HG03045 (cell line): ENCODE measurements around the gene DLK1.

ENCODE experiments used
- ATAC-seq: cut with Tn5 transposase; IDR thresholded peaks from one replicate; pipeline ENCODE4 v1.9.1; 2021; ENCODE audit warnings: mild to moderate bottlenecking, moderate library complexity; ENCODE audit not compliant: unreplicated experiment

DLK1 gene

DNA sequence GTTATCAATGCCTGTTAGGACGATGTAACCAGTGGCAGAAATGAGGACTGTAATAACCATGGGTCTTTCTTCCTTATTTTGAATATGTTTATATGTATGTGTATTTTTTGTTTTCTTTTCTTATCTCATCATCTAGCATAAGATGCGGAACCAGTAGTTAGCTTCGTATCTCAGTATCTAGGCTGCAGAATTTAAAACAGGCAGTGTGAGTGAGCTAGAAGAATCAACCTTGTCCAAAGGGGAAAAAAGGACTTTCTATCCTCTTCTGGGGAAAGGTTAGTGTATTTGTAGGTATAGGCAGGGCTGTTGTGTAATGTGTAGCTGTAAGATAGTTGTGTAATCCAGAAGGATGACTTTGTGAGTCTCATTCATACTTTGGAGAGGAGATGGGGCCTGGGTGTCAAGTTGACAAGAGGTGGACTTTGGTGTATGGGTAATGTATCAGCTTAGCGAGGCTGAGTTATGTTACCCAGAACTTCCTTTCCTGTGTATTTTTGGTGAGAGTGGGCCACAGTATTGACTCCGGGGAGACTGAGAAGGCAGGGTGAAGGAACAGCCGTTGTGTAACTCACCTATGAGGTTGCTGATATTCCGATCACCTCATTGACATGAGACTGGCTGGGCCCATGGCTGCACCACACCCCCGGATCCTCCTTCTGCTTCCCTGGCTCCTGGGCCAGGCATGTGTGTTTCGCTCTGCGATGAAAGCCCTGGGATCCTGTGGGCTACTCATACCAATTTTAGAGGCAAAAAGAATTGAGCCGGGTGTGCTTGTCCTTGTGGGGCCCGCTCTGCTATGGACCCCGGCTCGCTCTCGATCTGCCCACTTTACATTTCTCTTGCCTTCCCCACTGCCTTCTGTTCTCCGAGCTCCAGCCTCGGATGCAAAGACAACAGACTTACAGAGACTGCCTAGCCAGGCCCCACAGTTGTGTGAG, 24.3 kb downstream of the DLK1 start:
- no peak for ATAC-seq

DNA sequence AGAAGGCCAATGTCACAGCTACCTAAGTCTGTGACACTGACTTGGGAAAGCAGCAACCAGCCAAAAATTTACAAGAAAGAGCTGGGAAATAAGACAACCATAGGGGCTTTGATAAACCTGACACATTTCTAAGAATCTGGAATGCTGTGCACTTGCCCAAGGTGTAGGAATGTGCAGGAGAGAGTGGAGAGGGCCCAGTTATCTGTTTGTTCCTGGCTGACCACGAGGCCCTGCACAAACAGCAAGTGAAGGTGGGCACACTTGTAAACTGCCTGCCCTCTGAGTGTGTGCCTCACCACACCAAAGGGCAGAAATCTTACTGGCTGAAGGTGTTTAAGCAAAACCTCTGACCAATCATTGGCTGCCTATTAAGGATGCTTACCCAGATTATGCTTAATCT, 27.3 kb downstream of the DLK1 start:
- no peak for ATAC-seq

DNA sequence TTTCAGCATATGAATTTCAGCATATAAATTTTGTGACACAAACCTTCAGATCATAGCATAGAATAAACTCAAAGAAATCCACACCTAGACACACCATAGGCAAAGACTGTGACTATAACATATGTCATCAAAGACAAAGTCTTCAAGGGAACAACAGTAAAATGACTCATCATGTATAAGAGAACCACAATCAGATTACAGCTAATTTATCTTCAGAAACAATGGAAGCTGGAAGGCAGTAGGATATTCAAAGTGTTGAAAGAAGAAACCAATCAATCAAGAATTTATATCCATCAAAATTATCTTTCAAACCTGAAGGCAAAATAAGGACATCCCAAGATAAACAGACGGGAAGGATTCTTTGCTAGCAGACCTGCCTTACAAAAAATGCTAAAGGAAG, 29.0 kb downstream of the DLK1 start:
- ATAC-seq, result no peak

DNA sequence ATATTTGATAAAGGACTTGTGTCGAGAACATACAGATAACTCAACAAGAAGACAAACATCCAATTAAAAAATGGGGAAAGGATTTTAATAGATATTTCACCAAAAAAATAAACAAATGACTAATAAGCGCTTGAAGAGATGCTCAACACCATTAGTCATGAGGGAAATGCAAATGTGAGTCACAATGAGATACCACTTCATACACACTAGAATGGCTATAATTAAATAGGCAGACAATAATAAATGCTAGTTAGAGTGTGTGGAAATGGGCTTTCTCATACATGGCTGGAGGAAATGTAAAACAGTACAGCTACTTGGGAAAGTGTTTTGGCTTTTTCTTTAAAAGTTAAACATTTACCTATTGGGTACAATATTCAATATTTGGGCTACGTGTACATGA, 34.8 kb downstream of the DLK1 start:
- ATAC-seq, result no peak

DNA sequence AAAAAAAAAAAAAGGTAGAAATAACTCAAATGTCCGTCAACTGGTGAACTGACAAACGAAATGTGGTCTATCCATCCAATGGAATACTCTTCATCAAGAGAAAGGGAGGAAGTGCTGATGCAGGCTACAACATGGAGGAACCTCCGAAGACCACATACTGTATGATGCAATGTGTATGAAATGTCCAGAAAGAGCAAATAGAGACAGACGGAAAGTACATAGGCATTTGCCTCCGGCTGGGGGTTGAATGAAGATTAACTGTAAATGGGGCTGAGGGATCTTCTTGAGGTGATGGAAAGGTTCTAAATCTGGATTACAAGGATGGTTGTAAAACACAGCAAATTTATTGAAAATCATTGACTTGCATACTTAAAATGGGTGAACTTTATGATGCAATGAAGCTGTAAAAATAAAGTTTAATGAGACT, 35.4 kb downstream of the DLK1 start:
- ATAC-seq, result no peak

DNA sequence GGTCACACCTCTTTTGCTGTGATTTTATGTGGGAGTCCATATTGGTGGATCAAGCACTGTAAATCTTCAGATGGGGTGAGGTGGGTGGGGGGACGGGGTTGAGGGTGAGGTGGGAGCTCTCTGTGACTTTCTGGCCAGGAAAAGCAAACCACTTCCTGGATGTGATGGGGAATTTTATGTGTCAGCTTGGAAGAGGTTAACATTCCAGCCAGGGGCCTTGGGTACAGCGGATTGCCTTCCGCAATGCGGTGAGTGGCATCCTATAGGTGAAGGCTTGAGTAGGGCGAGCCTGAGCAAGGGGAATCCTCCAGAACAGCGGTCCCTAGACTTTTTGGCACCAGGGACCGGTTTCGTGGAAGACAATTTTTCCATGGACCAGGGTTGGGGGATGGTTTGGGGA, 36.2 kb downstream of the DLK1 start:
- ATAC-seq, result no peak

DNA sequence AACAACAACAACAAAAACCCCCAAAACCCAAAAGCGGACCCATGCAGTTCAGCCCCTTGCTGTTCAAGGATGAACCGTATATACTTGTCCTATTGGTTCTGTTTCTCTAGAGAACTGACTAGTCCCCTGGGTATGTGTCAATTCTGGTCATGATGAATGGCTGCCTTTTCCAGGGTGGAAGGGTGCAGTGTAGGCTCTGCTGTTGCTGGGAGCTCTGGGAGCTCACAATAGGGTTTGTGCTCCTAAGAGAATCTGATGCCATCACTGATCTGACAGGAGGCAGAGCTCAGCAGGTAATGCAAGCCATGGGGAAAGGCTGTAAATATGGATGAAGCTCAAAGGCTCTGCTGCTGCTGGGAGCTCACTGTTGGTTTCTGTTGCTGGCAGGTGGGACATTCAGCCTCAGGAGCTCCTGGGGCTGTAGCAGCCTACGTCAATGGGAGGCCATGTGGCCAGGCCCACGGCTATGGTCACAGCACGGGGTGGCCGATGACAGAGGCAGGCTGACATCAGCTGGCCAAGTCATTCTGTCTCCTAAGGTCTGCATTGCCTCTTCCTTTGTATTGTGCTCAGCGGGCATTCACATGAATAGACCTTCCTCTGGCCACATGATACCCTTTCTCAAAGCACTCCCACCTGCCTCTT, 37.9 kb downstream of the DLK1 start:
- ATAC-seq, result no peak

DNA sequence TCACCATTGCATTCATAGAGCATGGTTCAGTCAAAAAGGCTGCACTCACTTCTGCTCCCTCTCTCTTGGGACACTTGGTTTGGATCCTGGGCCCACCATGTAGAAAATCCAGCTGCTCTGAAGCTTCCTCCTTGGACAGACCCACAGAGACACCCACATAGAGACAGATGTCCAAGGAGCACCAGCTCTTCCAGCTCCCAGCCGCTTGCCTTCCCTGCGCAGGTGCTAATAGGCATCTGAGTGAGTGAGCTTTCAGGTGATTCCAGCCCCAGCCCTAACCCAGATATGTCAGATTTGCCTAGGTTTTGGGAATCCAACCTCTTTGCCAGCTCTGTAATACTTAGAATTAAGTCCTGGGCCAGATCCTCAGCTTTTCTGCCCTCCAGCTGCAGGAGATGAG, 38.6 kb downstream of the DLK1 start:
- no peak for ATAC-seq

DNA sequence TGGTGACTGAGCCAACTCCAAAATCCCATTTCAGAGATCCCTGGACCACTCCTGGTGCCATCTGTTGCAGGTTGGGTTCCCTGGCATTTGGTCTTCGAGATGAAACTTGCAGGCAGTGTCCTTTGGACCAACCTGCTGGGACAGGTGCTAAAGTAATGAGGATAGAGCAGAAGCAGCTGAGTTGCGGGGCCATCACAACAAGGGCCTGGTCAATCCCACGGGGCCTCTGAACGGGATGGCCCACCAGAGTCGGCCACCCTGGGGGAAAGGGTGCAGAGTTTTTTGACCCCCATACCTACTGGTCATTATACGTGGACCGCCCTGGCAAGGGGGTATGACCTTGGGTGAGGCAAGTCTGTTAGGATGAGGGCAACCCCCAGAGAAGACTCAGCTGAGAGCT, 39.3 kb downstream of the DLK1 start:
- no peak for ATAC-seq

DNA sequence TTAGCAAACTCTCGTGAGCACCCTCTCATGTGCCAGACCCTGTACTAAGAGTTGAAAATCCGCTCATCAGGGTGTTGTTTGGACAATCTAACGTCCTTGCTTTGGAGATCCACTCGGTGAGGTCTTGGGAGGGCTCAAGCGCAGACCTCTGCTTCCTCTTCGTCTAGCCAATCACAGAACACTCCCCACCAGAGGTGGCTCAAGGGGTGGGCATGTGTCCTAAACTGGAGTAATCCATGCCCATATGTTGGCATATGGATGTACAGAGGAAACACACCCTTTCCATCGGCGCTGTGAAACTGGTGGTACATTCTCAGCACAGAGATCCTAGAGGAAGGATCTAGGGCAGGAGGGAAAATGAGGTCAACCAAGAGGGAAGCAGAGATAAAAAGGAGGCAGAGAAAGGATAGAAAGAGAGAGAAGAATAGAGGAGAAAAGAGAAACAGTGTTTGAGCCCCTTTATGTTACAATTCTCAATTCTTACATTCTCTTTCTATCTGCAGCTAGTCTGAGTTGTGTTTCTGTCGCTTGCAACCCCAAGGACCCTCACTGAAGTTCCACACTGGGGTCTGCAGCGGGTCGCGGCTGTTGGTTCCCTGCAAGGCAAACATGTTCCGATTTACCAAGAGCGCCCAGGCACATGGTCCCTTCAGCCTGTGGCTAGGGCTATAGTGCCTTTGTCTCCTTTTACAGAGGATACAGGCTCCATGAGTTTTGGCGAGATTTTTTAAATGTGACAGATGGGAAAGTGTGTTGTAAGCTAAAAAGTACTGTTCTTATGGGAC, 40.5 kb downstream of the DLK1 start:
- no peak for ATAC-seq

DNA sequence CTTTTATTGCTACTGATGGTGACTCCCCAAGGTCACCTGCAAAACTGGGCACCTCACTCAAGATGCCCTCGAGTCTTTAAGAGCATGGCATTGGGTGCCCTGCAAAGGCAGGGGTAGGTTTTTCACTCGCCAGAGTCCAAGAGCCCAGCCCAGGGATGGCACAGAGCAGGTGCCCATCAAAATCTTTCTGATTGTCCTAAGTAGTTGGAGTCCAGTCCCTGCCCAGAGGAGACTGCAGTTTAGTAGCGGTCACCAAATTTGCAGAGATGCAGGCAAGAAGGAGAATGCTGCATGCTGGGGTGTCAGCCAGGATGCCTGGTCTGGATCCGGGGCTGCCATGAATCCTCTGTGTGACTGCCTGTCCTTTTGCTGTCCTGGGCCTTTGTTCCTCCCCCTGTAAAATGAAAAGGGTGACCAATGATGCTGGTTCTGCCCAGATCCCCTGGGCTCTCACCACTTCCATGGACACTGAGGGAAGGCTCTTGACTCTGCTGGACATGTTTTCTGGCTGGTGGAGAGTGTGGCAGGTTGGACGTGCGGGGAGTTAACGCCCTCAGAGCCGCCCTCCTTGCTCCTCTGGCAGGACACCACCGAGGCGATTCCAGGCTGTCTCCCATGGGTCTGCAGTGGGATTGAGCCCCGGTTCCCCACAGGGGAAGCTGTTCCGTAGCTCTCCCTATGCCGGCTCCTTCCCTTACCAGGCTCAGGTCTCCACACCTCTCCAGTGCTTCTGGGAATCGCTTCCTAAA, 41.3 kb downstream of the DLK1 start:
- no peak for ATAC-seq

DNA sequence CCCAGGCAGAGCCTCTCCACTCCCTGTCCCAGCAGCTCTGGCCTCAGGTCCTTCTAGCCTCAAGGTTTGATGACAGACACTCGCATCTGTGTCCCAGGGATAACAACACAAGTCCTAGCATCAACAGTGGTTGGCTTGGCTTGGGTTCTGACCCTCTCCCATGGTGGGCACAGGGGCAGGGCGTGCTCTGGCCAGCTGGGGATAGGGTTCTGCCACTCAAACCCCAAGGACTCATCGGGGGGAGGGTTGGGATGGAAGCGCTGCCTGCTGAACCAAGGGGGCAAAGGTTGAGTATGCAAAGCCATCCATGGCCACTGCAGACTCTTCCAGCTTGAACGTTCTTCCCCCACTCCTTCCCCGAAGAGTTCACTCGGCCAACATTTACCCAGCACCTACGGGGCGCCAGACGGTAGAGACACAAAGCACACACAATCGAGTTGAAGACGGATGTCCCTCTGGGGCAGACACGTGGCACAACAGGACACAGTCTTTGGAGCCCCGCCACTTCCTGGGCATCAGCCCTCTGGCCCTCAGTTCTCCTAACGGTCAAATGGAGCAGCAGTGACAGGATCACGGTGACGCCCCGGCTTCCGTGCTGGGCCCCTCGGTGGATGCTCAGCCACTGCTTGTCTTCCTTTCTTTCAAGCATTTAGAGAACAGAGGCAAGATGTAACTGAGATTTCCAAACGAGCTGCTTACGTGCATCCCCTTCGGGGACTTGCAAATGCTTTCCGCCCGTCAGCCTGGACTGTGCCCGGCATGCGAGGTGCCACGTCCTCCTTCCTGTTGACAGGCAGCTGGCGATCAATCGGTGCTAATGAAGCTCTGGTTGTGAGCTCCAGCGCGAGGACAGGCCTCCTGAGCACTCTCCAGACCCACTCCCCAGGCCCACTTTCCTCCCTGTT, 42.6 kb downstream of the DLK1 start:
- no peak for ATAC-seq

DNA sequence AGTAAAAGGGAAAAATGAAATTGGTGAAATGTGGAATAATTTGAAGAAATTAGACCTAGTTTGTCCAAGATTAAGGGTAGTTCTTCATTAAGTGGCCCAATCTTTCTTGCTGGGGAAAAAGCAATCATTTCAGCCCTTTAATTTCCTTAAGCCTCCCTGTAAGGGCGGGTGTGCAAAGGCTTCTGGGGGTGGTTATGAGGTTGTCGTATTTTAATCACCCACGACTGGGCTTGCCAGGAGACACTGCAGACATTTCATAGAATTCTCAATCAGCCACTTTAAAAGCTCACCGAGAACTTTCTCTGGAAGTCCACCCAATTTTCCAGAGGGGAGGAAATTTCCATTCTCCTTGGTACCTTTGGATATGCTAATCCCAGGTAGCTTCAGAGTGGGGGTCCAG, 43.4 kb downstream of the DLK1 start:
- no peak for ATAC-seq

DNA sequence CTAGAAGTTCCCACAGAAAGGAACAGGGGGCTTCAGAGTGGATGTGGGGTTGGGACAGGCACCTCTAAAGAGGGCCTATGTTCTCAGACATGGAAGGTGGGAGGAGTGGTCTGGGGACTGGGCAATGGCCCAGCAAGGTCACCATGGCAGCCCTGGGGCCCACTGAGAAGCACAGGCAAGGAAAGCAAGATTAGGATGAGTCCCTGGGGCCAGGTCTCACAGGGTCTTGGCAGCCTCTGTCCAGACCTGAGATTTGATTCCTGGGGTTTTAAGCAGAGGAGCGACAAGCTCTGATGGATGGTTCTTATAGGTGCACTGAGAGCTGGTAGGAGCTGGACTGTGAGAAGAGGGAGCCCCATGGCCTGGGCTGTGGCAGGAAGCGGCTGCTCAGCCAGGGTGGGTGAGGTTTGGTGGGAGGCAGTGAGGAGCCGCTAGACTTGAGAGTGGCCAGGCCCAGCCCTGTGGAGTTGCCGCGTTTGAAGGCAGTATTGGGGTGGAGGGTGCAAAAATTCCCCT, 44.0 kb downstream of the DLK1 start:
- ATAC-seq, result no peak

DNA sequence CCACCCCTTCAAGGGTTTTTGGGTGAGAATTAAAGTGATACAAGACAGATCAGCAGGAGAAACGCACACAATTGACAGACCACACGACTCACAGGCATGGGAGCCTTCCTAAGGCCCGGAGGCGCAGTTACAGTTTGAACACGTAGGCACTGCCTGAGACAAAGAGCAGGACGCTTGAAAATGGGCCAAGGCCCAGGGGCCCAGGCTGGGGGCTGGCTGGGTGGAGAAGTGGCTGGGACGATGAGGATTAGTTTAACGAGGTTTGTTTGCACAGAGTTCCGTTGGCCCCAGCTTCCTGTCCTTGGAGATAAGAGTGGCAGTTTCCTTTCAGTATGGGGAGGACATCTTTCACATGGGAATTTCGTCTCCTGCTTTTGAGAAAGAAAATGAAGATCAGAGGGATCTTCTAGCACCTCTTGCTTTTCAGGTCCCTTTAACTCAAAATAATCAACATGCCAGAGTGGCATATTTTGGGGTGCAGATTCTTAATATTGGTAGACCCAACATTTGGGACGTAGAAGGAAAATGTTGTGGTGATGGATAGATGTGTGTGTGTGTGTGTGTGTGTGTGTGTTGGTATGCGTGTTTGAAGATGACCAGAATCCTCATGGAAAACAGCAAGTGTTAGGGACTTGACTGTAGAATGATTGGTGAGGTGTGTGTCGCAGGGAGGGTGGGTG, 44.6 kb downstream of the DLK1 start:
- no peak for ATAC-seq

DNA sequence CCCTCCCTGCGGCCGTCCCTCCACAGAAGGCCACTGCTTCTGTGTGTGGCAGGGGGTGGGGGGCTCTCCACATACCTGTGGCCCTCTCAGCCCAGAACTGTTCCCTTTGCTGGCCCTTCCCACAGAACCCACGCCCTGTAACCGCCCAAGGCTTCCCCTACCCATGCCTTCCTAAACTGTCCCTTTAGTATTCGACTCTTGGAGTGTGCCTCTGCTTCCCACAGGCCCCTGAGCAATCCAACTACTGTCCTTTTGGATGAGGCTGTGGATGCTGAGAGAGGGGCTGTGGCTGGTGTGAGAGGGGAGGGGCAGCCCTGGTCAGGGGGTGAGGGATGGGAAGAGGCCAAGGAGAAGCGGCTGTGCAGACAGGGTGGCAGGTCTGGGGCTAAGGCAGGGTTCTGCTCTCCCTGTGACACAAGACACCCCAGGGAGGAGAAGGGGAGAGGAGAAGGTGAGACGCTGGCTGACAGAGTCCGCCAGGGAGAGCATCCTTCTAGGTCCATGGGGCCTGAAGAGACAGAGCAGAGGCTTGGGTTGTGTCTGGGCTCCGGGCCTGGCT, 46.0 kb downstream of the DLK1 start:
- no peak for ATAC-seq

DNA sequence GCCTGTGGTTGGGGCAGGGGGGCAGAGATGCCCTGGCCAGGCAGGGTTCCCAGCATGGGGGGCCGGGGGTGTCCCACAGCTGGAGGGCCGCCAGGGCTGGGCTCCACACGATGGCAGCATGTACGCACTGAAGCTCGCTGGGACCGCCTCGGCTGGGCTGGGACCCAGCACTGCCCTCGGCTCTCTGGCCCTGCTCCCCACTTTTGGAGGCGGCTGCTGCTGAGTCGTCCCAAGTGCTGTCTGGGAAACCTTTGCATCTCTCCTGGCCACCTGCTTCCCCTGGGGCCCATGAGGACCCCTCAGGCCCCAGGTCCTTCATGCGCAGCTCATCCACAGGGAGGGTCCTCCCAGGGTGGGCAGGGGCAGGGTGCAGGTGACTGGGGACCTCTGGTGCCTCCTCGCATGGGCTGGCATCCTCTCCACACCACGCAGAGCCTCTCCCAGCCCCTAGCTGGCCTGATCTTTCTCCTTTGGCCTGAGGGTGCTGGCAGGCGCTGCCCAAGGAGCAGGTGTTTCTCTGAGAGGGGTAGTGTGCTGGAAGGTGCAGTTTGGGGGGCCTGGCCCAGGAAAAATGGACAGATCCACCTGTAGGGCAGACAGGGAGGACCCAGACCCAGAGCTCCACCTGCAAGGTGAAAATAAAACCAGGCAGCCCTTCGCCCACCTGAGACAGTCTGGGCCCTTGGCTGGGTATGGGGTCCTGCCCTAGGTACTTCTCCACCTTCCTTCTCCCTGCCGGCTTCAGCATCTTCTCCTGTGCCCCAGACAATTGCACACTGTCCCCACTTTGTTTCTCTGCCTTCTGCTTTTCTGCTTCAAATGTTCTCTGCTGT, 46.9 kb downstream of the DLK1 start:
- no peak for ATAC-seq

DNA sequence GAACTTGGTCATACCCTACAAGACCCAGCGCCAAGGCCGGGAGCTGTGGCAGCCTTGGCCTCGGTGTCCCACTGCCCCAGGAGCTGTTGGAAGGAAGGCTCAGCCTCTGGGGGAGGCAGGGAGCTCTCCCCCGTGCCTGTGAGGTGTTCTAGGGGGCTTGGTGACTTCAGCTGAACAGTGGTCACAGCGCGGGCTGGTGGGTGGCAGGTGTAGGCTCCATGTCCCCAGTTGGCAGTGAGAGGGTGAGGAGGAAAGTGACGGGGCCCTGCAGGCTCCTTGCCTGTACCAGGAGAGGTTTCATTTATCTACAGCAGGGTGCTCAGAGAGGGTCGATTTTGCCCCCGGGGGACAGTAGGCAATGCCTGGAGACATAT, 47.5 kb downstream of the DLK1 start:
- no peak for ATAC-seq
